DOHH2 (cell line): ENCODE data around the gene KIAA0408.

Source experiments
- H3F3A ChIP-seq: fragments of 200-600 bp; sonication (generic), shearing (Covaris generic); 2 replicates; pipeline ENCODE4 v1.6.0; 2016; ENCODE audit warnings: antibody characterized with exemption, mild to moderate bottlenecking; ENCODE audit not compliant: control insufficient read depth, insufficient read depth
- H3K27ac ChIP-seq: fragments of 200-600 bp; sonication (generic); 2 replicates; pipeline ENCODE4 v1.5.1; 2014; ENCODE audit warnings: low read depth, mild to moderate bottlenecking, low read length, moderate library complexity
- H3K27me3 ChIP-seq: fragments of 200-600 bp; sonication (generic); 2 replicates; pipeline ENCODE4 v1.6.1; 2014; ENCODE audit warnings: mild to moderate bottlenecking, low read length, mixed read lengths; ENCODE audit not compliant: control insufficient read depth
- H3K36me3 ChIP-seq: fragments of 200-600 bp; sonication (generic); 2 replicates; pipeline ENCODE4 v1.6.1; 2014; ENCODE audit warnings: mild to moderate bottlenecking, low read length, moderate library complexity, mixed read lengths; ENCODE audit not compliant: control insufficient read depth
- H3K4me1 ChIP-seq: fragments of 200-600 bp; sonication (generic); 2 replicates; pipeline ENCODE4 v1.6.1; 2014; ENCODE audit warnings: mild to moderate bottlenecking, low read length, mixed read lengths; ENCODE audit not compliant: control insufficient read depth
- H3K4me2 ChIP-seq: fragments of 200-600 bp; sonication (generic); 2 replicates; pipeline ENCODE4 v1.6.0; 2014; ENCODE audit warnings: mild to moderate bottlenecking, low read length, moderate library complexity
- H3K4me3 ChIP-seq: fragments of 200-600 bp; sonication (generic); 2 replicates; pipeline ENCODE4 v1.5.1; 2014; ENCODE audit warnings: mild to moderate bottlenecking, low read length, mixed read lengths
- H3K79me2 ChIP-seq: fragments of 200-600 bp; sonication (generic); 2 replicates; pipeline ENCODE4 v1.6.1; 2014; ENCODE audit warnings: mild to moderate bottlenecking, low read length, mixed read lengths; ENCODE audit not compliant: control insufficient read depth
- H3K9me2 ChIP-seq: fragments of 200-600 bp; sonication (generic); replicated peaks from 2 replicates; pipeline ENCODE4 v1.6.1; 2014; ENCODE audit warnings: mild to moderate bottlenecking, low read length, mixed read lengths; ENCODE audit not compliant: control insufficient read depth
- H3K9me3 ChIP-seq: fragments of 200-600 bp; sonication (generic); 2 replicates; pipeline ENCODE4 v1.6.1; 2014; ENCODE audit warnings: antibody characterized with exemption, low read length, mixed read lengths; ENCODE audit not compliant: control insufficient read depth, insufficient read depth
- H4K20me1 ChIP-seq: fragments of 200-600 bp; sonication (generic); 2 replicates; pipeline ENCODE4 v1.6.0; 2014; ENCODE audit warnings: low read depth, mild to moderate bottlenecking, antibody characterized with exemption, low read length, moderate library complexity; ENCODE audit not compliant: control insufficient read depth, insufficient read depth
- EZH2phosphoT487 ChIP-seq: fragments of 200-600 bp; sonication (generic); IDR thresholded peaks from 2 replicates; pipeline ENCODE4 v1.6.1; 2017; ENCODE audit warnings: borderline replicate concordance, mild to moderate bottlenecking, antibody characterized with exemption, low read length, moderate library complexity, mixed read lengths
- TF ChIP-seq, protein P1 (sequence below): fragments of 200-600 bp; sonication (generic); IDR thresholded peaks from one replicate; pipeline ENCODE4 v1.5.1; 2014; ENCODE audit warnings: antibody characterized with exemption, mild to moderate bottlenecking, low read depth, low read length; ENCODE audit not compliant: poor library complexity, severe bottlenecking

Gene KIAA0408

GRCh38 chr6:127471379-127472255 lies 12.4 kb upstream of the KIAA0408 start:
- TF ChIP-seq, protein P1, sequence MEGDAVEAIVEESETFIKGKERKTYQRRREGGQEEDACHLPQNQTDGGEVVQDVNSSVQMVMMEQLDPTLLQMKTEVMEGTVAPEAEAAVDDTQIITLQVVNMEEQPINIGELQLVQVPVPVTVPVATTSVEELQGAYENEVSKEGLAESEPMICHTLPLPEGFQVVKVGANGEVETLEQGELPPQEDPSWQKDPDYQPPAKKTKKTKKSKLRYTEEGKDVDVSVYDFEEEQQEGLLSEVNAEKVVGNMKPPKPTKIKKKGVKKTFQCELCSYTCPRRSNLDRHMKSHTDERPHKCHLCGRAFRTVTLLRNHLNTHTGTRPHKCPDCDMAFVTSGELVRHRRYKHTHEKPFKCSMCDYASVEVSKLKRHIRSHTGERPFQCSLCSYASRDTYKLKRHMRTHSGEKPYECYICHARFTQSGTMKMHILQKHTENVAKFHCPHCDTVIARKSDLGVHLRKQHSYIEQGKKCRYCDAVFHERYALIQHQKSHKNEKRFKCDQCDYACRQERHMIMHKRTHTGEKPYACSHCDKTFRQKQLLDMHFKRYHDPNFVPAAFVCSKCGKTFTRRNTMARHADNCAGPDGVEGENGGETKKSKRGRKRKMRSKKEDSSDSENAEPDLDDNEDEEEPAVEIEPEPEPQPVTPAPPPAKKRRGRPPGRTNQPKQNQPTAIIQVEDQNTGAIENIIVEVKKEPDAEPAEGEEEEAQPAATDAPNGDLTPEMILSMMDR: no peak
- no peak for TF ChIP-seq EZH2phosphoT487

GRCh38 chr6:127468936-127469335 lies 9.7 kb upstream of the KIAA0408 start:
- Histone ChIP-seq H3K4me2 (no peak overlapping the region), H3K27me3 (no peaks in the 10 kb centered on the region), H3K4me3 (no peak overlapping the region), H3K4me1 (no peaks in the 10 kb centered on the region), H3K9me3 (no peaks in the 10 kb centered on the region), H3F3A (no peaks in the 10 kb centered on the region), H3K79me2 (no peaks in the 10 kb centered on the region), H3K27ac (no peak overlapping the region), H3K9me2 (no peaks in the 10 kb centered on the region), H3K36me3 (no peaks in the 10 kb centered on the region), H4K20me1 (no peaks in the 10 kb centered on the region)
- TF ChIP-seq EZH2phosphoT487: no peak
- TF ChIP-seq, protein P1: no peak

More at GRCh38 chr6:127471379-127472255, 12.4 kb upstream of the KIAA0408 start:
- Histone ChIP-seq H3K79me2 (no peaks in the 10 kb centered on the region), H3K9me3 (no peaks in the 10 kb centered on the region), H3K27me3 (no peaks in the 10 kb centered on the region), H3K9me2 (no peaks in the 10 kb centered on the region), H3F3A (no peaks in the 10 kb centered on the region), H4K20me1 (no peaks in the 10 kb centered on the region), H3K27ac (no peak overlapping the region), H3K4me2 (no peak overlapping the region), H3K36me3 (no peaks in the 10 kb centered on the region), H3K4me3 (no peak overlapping the region), H3K4me1 (no peaks in the 10 kb centered on the region)

DNA sequence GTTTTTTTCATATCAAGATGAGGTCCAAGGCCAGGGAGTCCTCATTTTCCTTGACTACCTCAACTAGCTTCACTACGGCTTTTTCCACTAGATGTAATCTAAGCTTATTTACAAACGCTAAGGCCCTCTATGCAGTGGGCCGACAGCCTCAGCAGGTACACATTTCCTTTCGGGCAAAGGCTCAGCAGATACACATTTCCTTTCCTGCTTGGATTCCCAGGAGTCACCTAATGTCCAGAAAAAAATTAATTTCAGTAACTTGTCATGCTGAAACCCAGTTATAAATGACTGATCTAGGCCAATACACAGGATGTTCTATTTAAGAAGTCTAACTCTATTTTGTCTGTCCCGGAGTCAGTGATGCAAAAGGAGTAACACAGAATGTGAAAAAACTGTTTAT lies 7.2 kb upstream of the KIAA0408 start:
- no peak overlapping the region for H3K4me2 ChIP-seq
- no peaks in the 10 kb centered on the region for H3F3A ChIP-seq
- no peaks in the 10 kb centered on the region for H4K20me1 ChIP-seq
- H3K4me3 ChIP-seq: no peak overlapping the region
- H3K27me3 ChIP-seq: no peaks in the 10 kb centered on the region
- no peaks in the 10 kb centered on the region for H3K79me2 ChIP-seq
- no peaks in the 10 kb centered on the region for H3K9me3 ChIP-seq
- H3K4me1 ChIP-seq: no peaks in the 10 kb centered on the region
- no peaks in the 10 kb centered on the region for H3K36me3 ChIP-seq
- H3K27ac ChIP-seq: no peak overlapping the region
- no peaks in the 10 kb centered on the region for H3K9me2 ChIP-seq
- TF ChIP-seq, protein P1: no peak
- no peak for TF ChIP-seq EZH2phosphoT487
